Astrocyte of the spinal cord (primary cell): ENCODE results near the gene CCDC192.

Experiments used
- DNase-seq: peaks from one replicate; pipeline ENCODE4 v3.0.0; 2011; ENCODE audit warnings: low read depth, low spot score
- H3K4me3 ChIP-seq: 2 replicates; pipeline ENCODE4 v1.5.1; 2011; ENCODE audit warnings: low read depth, mild to moderate bottlenecking, low read length, moderate library complexity
- in situ Hi-C: cut with HindIII; loops from 2 replicates; pipeline ENCODE4 v1.10.0; 2017; ENCODE audit warnings: low sequenced_read_pairs
- TF ChIP-seq, protein P1 (sequence below): IDR thresholded peaks from 2 replicates; pipeline ENCODE4 v1.5.1; 2012; ENCODE audit warnings: low read depth, mild to moderate bottlenecking, low read length, inconsistent platforms

The CCDC192 gene

DNA sequence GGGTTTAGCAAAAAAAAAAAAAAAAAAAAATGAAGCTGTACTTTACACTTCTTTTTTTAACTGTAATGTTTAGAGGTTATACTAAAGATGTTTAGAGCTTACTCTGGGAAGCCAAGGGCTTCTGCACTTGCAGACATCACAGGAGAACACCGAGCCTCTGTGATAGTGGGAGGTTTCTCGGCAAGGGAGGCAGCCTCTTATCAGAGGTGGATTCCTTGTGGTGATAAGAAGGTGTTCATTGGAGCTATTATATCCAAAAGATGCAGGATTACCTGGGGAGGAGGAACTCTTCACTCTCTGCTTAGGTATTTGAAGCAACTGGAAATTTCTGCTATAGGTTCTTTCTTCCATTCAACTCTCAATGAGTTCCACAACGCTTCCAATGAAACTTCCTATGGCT is 209.2 kb downstream of the CCDC192 start:
- no peak overlapping the region for H3K4me3 ChIP-seq
- DNase-seq: no peak
- TF ChIP-seq, protein P1, sequence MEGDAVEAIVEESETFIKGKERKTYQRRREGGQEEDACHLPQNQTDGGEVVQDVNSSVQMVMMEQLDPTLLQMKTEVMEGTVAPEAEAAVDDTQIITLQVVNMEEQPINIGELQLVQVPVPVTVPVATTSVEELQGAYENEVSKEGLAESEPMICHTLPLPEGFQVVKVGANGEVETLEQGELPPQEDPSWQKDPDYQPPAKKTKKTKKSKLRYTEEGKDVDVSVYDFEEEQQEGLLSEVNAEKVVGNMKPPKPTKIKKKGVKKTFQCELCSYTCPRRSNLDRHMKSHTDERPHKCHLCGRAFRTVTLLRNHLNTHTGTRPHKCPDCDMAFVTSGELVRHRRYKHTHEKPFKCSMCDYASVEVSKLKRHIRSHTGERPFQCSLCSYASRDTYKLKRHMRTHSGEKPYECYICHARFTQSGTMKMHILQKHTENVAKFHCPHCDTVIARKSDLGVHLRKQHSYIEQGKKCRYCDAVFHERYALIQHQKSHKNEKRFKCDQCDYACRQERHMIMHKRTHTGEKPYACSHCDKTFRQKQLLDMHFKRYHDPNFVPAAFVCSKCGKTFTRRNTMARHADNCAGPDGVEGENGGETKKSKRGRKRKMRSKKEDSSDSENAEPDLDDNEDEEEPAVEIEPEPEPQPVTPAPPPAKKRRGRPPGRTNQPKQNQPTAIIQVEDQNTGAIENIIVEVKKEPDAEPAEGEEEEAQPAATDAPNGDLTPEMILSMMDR: no peak
- in situ Hi-C loops: no loop called here

- no peak for DNase-seq
- no peak overlapping the region for H3K4me3 ChIP-seq
- TF ChIP-seq, protein P1: no peak
- in situ Hi-C loops: no loop called here
Measured at GRCh38 chr5:127916885-127917573, 213.8 kb downstream of the CCDC192 start.

DNA sequence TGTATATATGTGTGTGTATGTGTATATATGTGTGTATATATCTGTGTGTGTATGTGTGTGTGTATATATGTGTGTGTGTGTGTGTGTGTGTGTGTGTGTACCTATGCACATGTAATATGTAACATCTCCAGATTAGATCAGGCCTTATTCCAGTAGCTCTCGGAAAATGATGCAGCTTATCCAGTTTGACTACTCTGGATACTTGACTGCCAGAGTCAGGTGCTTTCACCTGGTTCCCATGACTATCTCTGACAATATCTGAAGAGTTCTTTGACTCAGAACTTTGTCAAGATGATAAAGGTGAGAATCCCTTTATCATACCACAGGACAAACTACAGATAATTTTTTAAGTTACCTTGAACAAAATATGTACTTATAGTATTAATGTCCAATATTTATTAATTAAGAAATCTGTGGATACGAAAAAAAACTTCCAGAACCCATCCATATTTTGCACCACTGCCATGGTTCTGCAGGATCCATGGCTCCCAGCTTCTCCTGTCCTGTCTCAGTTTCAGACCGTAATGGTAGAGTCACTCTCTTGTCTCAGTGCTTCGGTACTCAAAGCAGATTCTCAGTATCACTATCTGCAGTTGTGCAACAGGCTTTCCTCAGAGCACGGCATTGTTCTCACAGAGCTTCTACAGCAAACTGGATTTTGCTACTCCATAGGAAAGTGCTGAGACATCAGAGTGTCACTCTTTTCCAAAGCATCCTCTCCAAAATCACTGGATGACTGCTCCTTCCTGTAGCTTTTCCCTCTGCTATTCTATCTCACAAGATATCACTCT is 216.0 kb downstream of the CCDC192 start:
- DNase-seq: no peak
- TF ChIP-seq, protein P1: no peak
- in situ Hi-C loops: no loop called here
- H3K4me3 ChIP-seq: no peak overlapping the region

GRCh38 chr5:127919818-127920217 is 216.6 kb downstream of the CCDC192 start:
- in situ Hi-C loops: no loop called here
- DNase-seq: no peak
- TF ChIP-seq, protein P1: no peak

DNA sequence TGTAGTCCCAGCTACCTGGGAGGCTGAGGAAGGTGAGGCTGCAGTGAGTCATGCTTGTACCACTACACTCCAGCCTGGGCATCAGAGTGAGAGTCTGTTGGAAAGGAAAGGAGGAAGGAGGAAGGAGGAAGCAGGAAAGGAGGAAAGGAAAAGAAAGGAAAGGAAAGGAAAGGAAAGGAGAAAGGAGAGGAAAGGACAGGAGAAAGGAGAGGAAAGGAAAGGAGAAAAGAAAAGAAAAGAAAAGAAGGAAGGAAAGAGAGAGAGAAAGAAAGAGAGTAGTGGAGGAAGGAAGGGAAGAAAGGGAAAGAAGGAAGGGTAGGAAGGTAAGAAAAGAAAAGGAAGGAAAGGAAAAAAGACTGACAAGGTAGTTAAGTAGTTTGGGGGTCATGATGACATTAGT is 217.7 kb downstream of the CCDC192 start:
- in situ Hi-C loops: no loop called here
- TF ChIP-seq, protein P1: no peak
- DNase-seq: no peak
- no peak overlapping the region for H3K4me3 ChIP-seq

More at GRCh38 chr5:127919818-127920217, 216.6 kb downstream of the CCDC192 start:
- H3K4me3 ChIP-seq: no peak overlapping the region

GRCh38 chr5:127922603-127923002 is 219.4 kb downstream of the CCDC192 start:
- no peak overlapping the region for H3K4me3 ChIP-seq
- in situ Hi-C loops: no loop called here
- DNase-seq: no peak
- TF ChIP-seq, protein P1: no peak
